ENCODE data around the gene NAA40. TPM values are rescaled to one million over a fixed set of nuclear protein-coding genes. Genes with fewer than 3 reads are reported as not detected.

Gene NAA40
- total and polyA plus RNA-seq, 2 of the 4 experiments (the other 2 are of a cell fraction), result 15.2 to 24.7 TPM

DNA sequence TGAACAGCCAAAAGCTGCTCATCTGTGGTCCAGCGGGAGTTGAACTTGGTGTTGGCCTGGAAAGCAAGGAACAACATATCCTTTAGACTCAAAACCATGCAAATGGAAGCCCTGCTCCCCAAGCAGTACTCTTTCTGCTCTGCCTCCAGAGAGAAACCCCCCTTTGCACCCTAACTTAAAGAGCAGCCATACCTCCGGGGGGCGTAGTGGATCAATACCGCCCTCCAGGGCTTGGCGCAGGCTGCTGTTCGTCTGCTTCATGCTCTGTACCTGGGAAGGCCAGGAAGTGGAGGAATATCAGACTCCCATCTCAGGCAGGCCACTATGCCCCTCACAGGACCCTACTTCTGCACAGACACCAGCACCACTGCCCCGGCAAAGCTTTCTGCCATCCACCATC lies 26.1 kb upstream of the NAA40 start:
- no peak overlapping the region for H4K91ac ChIP-seq (ENCODE audit: insufficient read depth, low read depth, low read length)
- peaks cover 10% of the 10 kb centered on the region for H3K4me1 ChIP-seq (ENCODE audit: control insufficient read depth, insufficient read depth, low read length)
- H2BK5ac ChIP-seq (ENCODE audit: low read depth, low read length, poor library complexity, severe bottlenecking), result no peak overlapping the region
- H3K27me3 ChIP-seq (ENCODE audit: control insufficient read depth, insufficient read depth, low read length), result no peaks in the 10 kb centered on the region
- no peak overlapping the region for H2AFZ ChIP-seq (replicated peaks; ENCODE audit: low read length, poor library complexity)
- ChIA-PET POLR2A (ENCODE audit: unreplicated experiment) (no interaction called here), CTCF (no interaction called here)
- dilution Hi-C loops (cut with HindIII; ENCODE audit: low sequenced_read_pairs, unreplicated experiment), result no loop called here
- H3K14ac ChIP-seq (replicated peaks; ENCODE audit: low read depth, low read length), result no peak overlapping the region
- H3K9me3 ChIP-seq (ENCODE audit: control insufficient read depth, insufficient read depth, low read length), result no peaks in the 10 kb centered on the region
- no peak overlapping the region for H3K56ac ChIP-seq (ENCODE audit: extremely low read depth, insufficient read depth, low read length)
- BruUV-seq (replicated peaks), result no TSS peak
- TF ChIP-seq MXI1 (IDR thresholded peaks at IDR 0.05; ENCODE audit: borderline replicate concordance, low read depth, low read length) (no peak), BHLHE40 (IDR thresholded peaks at IDR 0.05; ENCODE audit: low read depth, low read length) (no peak), RCOR1 (IDR thresholded peaks at IDR 0.05; ENCODE audit: insufficient replicate concordance, low read length) (no peak), ELK1 (IDR thresholded peaks at IDR 0.05; ENCODE audit: borderline replicate concordance, low read depth, low read length) (no peak), SMC3 (IDR thresholded peaks at IDR 0.05; ENCODE audit: low read depth, low read length) (no peak), CEBPB (IDR thresholded peaks at IDR 0.05; ENCODE audit: low read depth, low read length) (no peak), POLR2A (IDR thresholded peaks at IDR 0.05; ENCODE audit: low read depth, low read length) (no peak), FOS (IDR thresholded peaks at IDR 0.05; ENCODE audit: low read depth, low read length) (no peak), MAZ (IDR thresholded peaks at IDR 0.05; ENCODE audit: borderline replicate concordance, low read depth, low read length) (no peak), RFX5 (IDR thresholded peaks at IDR 0.05; ENCODE audit: low read depth, low read length) (no peak), CHD1 (IDR thresholded peaks at IDR 0.05; ENCODE audit: low read depth, low read length) (no peak), NFE2L2 (IDR thresholded peaks at IDR 0.05; ENCODE audit: low read depth, low read length) (no peak), MAFK (IDR thresholded peaks at IDR 0.05; ENCODE audit: low read depth, low read length) (no peak), RAD21 (IDR thresholded peaks at IDR 0.05; ENCODE audit: low read length) (no peak)
- TF ChIP-seq, protein P1, sequence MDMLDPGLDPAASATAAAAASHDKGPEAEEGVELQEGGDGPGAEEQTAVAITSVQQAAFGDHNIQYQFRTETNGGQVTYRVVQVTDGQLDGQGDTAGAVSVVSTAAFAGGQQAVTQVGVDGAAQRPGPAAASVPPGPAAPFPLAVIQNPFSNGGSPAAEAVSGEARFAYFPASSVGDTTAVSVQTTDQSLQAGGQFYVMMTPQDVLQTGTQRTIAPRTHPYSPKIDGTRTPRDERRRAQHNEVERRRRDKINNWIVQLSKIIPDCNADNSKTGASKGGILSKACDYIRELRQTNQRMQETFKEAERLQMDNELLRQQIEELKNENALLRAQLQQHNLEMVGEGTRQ (IDR thresholded peaks at IDR 0.05; ENCODE audit: low read depth, low read length), result no peak
- H3K18ac ChIP-seq (ENCODE audit: low read depth, low read length), result no peak overlapping the region
- no peak overlapping the region for H3K4me3 ChIP-seq (ENCODE audit: insufficient read depth, low read depth, low read length)
- H3K36me3 ChIP-seq (ENCODE audit: control insufficient read depth, insufficient read depth, low read length), result peaks cover 16% of the 10 kb centered on the region; the same call in 1 of the 2 replicates
- no peak overlapping the region for H2BK120ac ChIP-seq (ENCODE audit: low read depth, low read length)
- H3K9me1 ChIP-seq (ENCODE audit: insufficient read depth, low read length), result no peaks in the 10 kb centered on the region
- no peak overlapping the region for H4K5ac ChIP-seq (ENCODE audit: low read depth, low read length)
- 97% methylated on average over 4 of the region's 7 CpGs; no CpG with 5 or more reads in 1 of the 2 experiments for WGBS, 2 experiments (ENCODE audit: extremely low coverage in 2 of 2, insufficient read length in 1 of 2)
- no peaks in the 10 kb centered on the region for H4K20me1 ChIP-seq (ENCODE audit: insufficient read depth, low read length)
- DNase-seq (no peak), ATAC-seq (ENCODE audit: low read depth) (no peak)
- H2AK9ac ChIP-seq (replicated peaks; ENCODE audit: low read depth, low read length, poor library complexity), result no peak overlapping the region
- no peak overlapping the region for H3K4me2 ChIP-seq (ENCODE audit: low read depth, low read length)
- no peak overlapping the region for H3K23ac ChIP-seq (ENCODE audit: low read depth, low read length)
- H3K4ac ChIP-seq (ENCODE audit: low read depth, low read length), result no peak overlapping the region
- in situ Hi-C loops (cut with MboI; ENCODE audit: low sequenced_read_pairs), result no loop called here
- H3K9ac ChIP-seq (ENCODE audit: low read depth, low read length), result no peak overlapping the region
- H3K79me1 ChIP-seq (ENCODE audit: low read depth in 1 of 2, low read length in 2 of 2), result peaks cover 0 to 3% of the 10 kb centered on the region in 2 experiments; a peak in 2 of 4 replicates
- H2BK20ac ChIP-seq (ENCODE audit: low read depth, low read length), result no peak overlapping the region
- no peak overlapping the region for H2BK15ac ChIP-seq (ENCODE audit: low read depth, low read length)
- no peak overlapping the region for H3K27ac ChIP-seq (ENCODE audit: insufficient read depth, low read length)
- no peak overlapping the region for H4K8ac ChIP-seq (ENCODE audit: low read depth in 2 of 2, low read length in 2 of 2)
- no peak overlapping the region for H2AK5ac ChIP-seq (ENCODE audit: low read depth, low read length)
- intact Hi-C loops (cut with micrococcal nuclease), result no loop called here
